PC-3 (cell line): ENCODE data around the gene ABCG2. TPM values are rescaled to one million over a fixed set of nuclear protein-coding genes. Genes with fewer than 3 reads are reported as not detected.

Source experiments
- ATAC-seq: fragments of 200-7000 bp; cut with Tn5 transposase; 2 replicates; pipeline ENCODE4 v1.9.1; 2020; ENCODE audit warnings: mild to moderate bottlenecking, moderate library complexity
- BruUV-seq: library from RNA; stranded (reverse); fragments of 400-500 nt; replicated peaks from 2 replicates; lab custom pipeline; 2021; lab: Mats Ljungman, UMichigan
- CTCF ChIA-PET: fragments of 300-600 bp; sonication (Branson Sonifier 250); formaldehyde crosslinking; loops from one replicate; lab custom pipeline; 2022; ENCODE audit warnings: antibody characterized with exemption; lab: Charles Lee
- POLR2A ChIA-PET: fragments of 300-600 bp; sonication (Branson Sonifier 250); formaldehyde crosslinking; loops from one replicate; lab custom pipeline; 2022; ENCODE audit warnings: antibody characterized with exemption; ENCODE audit not compliant: unreplicated experiment; lab: Charles Lee
- DNase-seq: peaks from one replicate; pipeline ENCODE4 v3.0.0-alpha.2; 2015
- H2AFZ ChIP-seq: fragments of 300-600 bp; sonication (generic); 2 replicates; pipeline ENCODE4 v1.6.0; 2016; ENCODE audit warnings: antibody characterized with exemption, low read length
- H3F3A ChIP-seq: fragments of 300-600 bp; sonication (generic); one replicate; pipeline ENCODE4 v1.6.0; 2017; ENCODE audit warnings: antibody characterized with exemption, low read length, control low read depth, mild to moderate bottlenecking; ENCODE audit not compliant: unreplicated experiment
- H3K27ac ChIP-seq: fragments of 300-600 bp; sonication (generic); 2 replicates; pipeline ENCODE4 v1.5.1; 2016; ENCODE audit warnings: mild to moderate bottlenecking, low read length
- H3K27me3 ChIP-seq: fragments of 300-600 bp; sonication (generic); 2 replicates; pipeline ENCODE4 v1.6.1; 2016; ENCODE audit warnings: low read length, mixed read lengths
- H3K36me3 ChIP-seq: fragments of 300-600 bp; sonication (generic); 2 replicates; pipeline ENCODE4 v1.6.1; 2016; ENCODE audit warnings: low read depth, mixed run types, low read length, mixed read lengths
- H3K4me1 ChIP-seq: fragments of 300-600 bp; sonication (generic); 2 replicates; pipeline ENCODE4 v1.5.1; 2016; ENCODE audit warnings: low read length; ENCODE audit not compliant: insufficient read depth
- H3K4me2 ChIP-seq: fragments of 300-600 bp; sonication (generic); 2 replicates; pipeline ENCODE4 v1.6.0; 2016; ENCODE audit warnings: low read length
- H3K4me3 ChIP-seq: fragments of 300-600 bp; sonication (generic); 2 replicates; pipeline ENCODE4 v1.5.1; 2016; ENCODE audit warnings: mild to moderate bottlenecking, low read length, mixed read lengths
- H3K79me2 ChIP-seq: fragments of 300-600 bp; sonication (generic); 2 replicates; pipeline ENCODE4 v1.6.1; 2017; ENCODE audit warnings: low read length, mixed read lengths
- H3K9ac ChIP-seq: fragments of 300-600 bp; sonication (generic); 2 replicates; pipeline ENCODE4 v1.6.0; 2016; ENCODE audit warnings: mild to moderate bottlenecking, low read length
- H3K9me2 ChIP-seq: fragments of 300-600 bp; sonication (generic); replicated peaks from 2 replicates; pipeline ENCODE4 v1.6.1; 2016; ENCODE audit warnings: mixed run types, low read length, mixed read lengths
- H3K9me3 ChIP-seq: fragments of 300-600 bp; sonication (generic); 2 replicates; pipeline ENCODE4 v1.6.1; 2016; ENCODE audit warnings: low read length, mixed read lengths
- H4K20me1 ChIP-seq: fragments of 300-600 bp; sonication (generic); 2 replicates; pipeline ENCODE4 v1.6.1; 2016; ENCODE audit warnings: low read length, mixed read lengths
- EZH2 ChIP-seq: fragments of 300-600 bp; sonication (generic); IDR thresholded peaks from one replicate; pipeline ENCODE4 v1.6.1; 2017; ENCODE audit warnings: antibody characterized with exemption, mild to moderate bottlenecking, low read length; ENCODE audit not compliant: unreplicated experiment
- EZH2phosphoT487 ChIP-seq: fragments of 300-600 bp; sonication (generic); IDR thresholded peaks from 2 replicates; pipeline ENCODE4 v1.6.1; 2018; ENCODE audit warnings: mild to moderate bottlenecking, antibody characterized with exemption, low read length, borderline replicate concordance
- intact Hi-C: fragments of 100-400 bp; cut with micrococcal nuclease; formaldehyde crosslinking; loops from 2 replicates; pipeline ENCODE4 v1.9.0; 2023
- total RNA-seq: library from RNA; depleted of rRNA; stranded (reverse); fragments of >200 nt; gene quantifications from 2 replicates; pipeline ENCODE4 v1.2.3, GENCODE V29; 2014
- TF ChIP-seq, protein P1 (sequence below): fragments of 300-600 bp; sonication (generic); conservative IDR thresholded peaks from 2 replicates; pipeline ENCODE4 v1.5.1; 2017; ENCODE audit warnings: antibody characterized with exemption, low read depth, mild to moderate bottlenecking, low read length

The ABCG2 gene
- total RNA-seq, 1 experiment from 2014 or later: not detected

- Histone ChIP-seq H4K20me1 (no peaks in the 10 kb centered on the region), H3K4me2 (no peak overlapping the region), H3F3A (no peaks in the 10 kb centered on the region), H3K79me2 (no peaks in the 10 kb centered on the region), H3K36me3 (peaks cover 6% of the 10 kb centered on the region; the same call in 1 of the 2 replicates), H2AFZ (no peak overlapping the region), H3K27me3 (no peaks in the 10 kb centered on the region), H3K4me3 (no peak overlapping the region), H3K9me3 (no peaks in the 10 kb centered on the region), H3K4me1 (no peaks in the 10 kb centered on the region), H3K9ac (no peak overlapping the region), H3K9me2 (no peaks in the 10 kb centered on the region), H3K27ac (no peak overlapping the region)
- BruUV-seq: no TSS peak
- ChIA-PET POLR2A (no interaction called here), CTCF (no interaction called here)
- ATAC-seq (no peak), DNase-seq (no peak)
- intact Hi-C loops: no loop called here
- no peak for TF ChIP-seq EZH2
- TF ChIP-seq EZH2phosphoT487: no peak
- TF ChIP-seq, protein P1, sequence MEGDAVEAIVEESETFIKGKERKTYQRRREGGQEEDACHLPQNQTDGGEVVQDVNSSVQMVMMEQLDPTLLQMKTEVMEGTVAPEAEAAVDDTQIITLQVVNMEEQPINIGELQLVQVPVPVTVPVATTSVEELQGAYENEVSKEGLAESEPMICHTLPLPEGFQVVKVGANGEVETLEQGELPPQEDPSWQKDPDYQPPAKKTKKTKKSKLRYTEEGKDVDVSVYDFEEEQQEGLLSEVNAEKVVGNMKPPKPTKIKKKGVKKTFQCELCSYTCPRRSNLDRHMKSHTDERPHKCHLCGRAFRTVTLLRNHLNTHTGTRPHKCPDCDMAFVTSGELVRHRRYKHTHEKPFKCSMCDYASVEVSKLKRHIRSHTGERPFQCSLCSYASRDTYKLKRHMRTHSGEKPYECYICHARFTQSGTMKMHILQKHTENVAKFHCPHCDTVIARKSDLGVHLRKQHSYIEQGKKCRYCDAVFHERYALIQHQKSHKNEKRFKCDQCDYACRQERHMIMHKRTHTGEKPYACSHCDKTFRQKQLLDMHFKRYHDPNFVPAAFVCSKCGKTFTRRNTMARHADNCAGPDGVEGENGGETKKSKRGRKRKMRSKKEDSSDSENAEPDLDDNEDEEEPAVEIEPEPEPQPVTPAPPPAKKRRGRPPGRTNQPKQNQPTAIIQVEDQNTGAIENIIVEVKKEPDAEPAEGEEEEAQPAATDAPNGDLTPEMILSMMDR: no peak
Observed at GRCh38 chr4:88059766-88060165, 98.7 kb downstream of the ABCG2 start.

DNA sequence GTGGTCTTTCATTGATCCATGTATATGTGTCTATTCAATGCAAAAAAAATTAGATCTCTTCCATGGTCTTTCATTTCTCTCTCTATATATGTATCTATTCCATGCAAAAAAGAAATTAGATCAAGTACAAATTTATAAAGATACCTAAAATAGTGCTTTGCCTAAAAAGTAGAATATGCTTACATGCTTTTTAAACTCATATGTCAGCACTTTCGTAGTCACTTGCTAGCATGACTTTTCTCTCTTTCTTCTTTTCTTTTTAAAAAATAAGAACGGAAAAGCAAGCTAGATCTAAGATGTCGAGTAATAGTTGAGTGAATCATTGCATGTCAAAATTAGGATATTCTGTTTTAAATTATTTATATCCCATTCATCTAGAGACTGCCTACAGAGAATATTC lies 100.1 kb downstream of the ABCG2 start:
- intact Hi-C loops: no loop called here
- no peaks in the 10 kb centered on the region for H3K4me1 ChIP-seq
- CTCF ChIA-PET: no interaction called here

GRCh38 chr4:88054901-88055300 lies 103.5 kb downstream of the ABCG2 start:
- DNase-seq (peak; percentile 69), ATAC-seq (peak; percentile 84)
- no peaks in the 10 kb centered on the region for H3K27me3 ChIP-seq
- H3K4me3 ChIP-seq: no peak overlapping the region
- ChIA-PET POLR2A (no interaction called here), CTCF (interaction anchor here (1.0 kb wide), 2 partner anchors 157 to 202 kb away, joined by 3 to 7 read pairs; no protein-coding TSS in a partner anchor)
- H2AFZ ChIP-seq: no peak overlapping the region
- H3K79me2 ChIP-seq: no peaks in the 10 kb centered on the region
- no peaks in the 10 kb centered on the region for H3K9me3 ChIP-seq
- no peak overlapping the region for H3K4me2 ChIP-seq
- no peaks in the 10 kb centered on the region for H3K4me1 ChIP-seq
- TF ChIP-seq, protein P1: peak; percentile 72
- TF ChIP-seq EZH2phosphoT487 (no peak), EZH2 (no peak)
- intact Hi-C loops: loop anchor here (1.0 kb wide), 1 partner anchor 157 kb away; no protein-coding TSS in a partner anchor
- H3K9me2 ChIP-seq: no peaks in the 10 kb centered on the region
- no peaks in the 10 kb centered on the region for H3F3A ChIP-seq
- no peak overlapping the region for H3K27ac ChIP-seq
- no peak overlapping the region for H3K9ac ChIP-seq
- BruUV-seq: no TSS peak
- no peaks in the 10 kb centered on the region for H4K20me1 ChIP-seq
- H3K36me3 ChIP-seq: 0 out of 2 replicates have a peak, but pooled peaks cover 2% of the 10 kb centered on the region

More for the DNA sequence above, 100.1 kb downstream of the ABCG2 start:
- Histone ChIP-seq H2AFZ (no peak overlapping the region), H3K9me3 (no peaks in the 10 kb centered on the region), H3K4me2 (no peak overlapping the region), H4K20me1 (no peaks in the 10 kb centered on the region), H3K27ac (no peak overlapping the region), H3K4me3 (no peak overlapping the region), H3K9ac (no peak overlapping the region), H3K27me3 (no peaks in the 10 kb centered on the region), H3K36me3 (peaks cover 6% of the 10 kb centered on the region; the same call in 1 of the 2 replicates), H3K9me2 (no peaks in the 10 kb centered on the region), H3K79me2 (no peaks in the 10 kb centered on the region), H3F3A (no peaks in the 10 kb centered on the region)
- ATAC-seq (no peak), DNase-seq (no peak)
- POLR2A ChIA-PET: no interaction called here
- BruUV-seq: no TSS peak
- TF ChIP-seq EZH2phosphoT487: no peak
- TF ChIP-seq, protein P1: no peak
- no peak for TF ChIP-seq EZH2
